ENCODE data around the gene NACA2. TPM values are rescaled to one million over a fixed set of nuclear protein-coding genes. Genes with fewer than 3 reads are reported as not detected.
A peak's percentile ranks its signal among the peaks of the same experiment; 100 is the strongest.

The NACA2 gene
- total and polyA plus RNA-seq, 2 of the 8 experiments (the other 6 are each of a cell fraction or from before 2014, with no cell fraction given): not detected

- Histone ChIP-seq H2AK5ac (ENCODE audit: low read depth, low read length) (no peak overlapping the region), H3K79me1 (ENCODE audit: low read depth, low read length) (no peaks in the 10 kb centered on the region), H3K27ac (ENCODE audit: low read depth, low read length) (no peak overlapping the region), H4K8ac (ENCODE audit: extremely low read depth, insufficient read depth, low read length) (no peak overlapping the region), H3K79me2 (ENCODE audit: control insufficient read depth in 1 of 2, insufficient read depth in 2 of 2, low read length in 2 of 2) (no peaks in the 10 kb centered on the region), H3K4me2 (ENCODE audit: insufficient read depth in 1 of 2, low read depth in 2 of 2, low read length in 2 of 2) (no peak overlapping the region), H3K56ac (replicated peaks; ENCODE audit: insufficient read length, low read depth, low read length) (no peak overlapping the region), H3K36me3 (ENCODE audit: control insufficient read depth in 2 of 4, insufficient read depth in 4 of 4, low read length in 3 of 4) (no peaks in the 10 kb centered on the region; a peak in 2 of 8 replicates), H2BK5ac (ENCODE audit: low read depth, low read length) (no peak overlapping the region), H3K9me3 (ENCODE audit: insufficient read depth in 2 of 2, low read depth in 1 of 2, low read length in 1 of 2) (peaks cover 3 to 10% of the 10 kb centered on the region in 2 experiments; a peak in 2 of 4 replicates), H2BK12ac (ENCODE audit: low read depth, low read length) (no peak overlapping the region), H2BK15ac (ENCODE audit: low read length) (no peak overlapping the region), H3K9ac (replicated peaks in 1 of 4; ENCODE audit: extremely low read depth in 1 of 4, low read depth in 3 of 4, low read length in 3 of 4) (no peak overlapping the region), H3K4me1 (replicated peaks in 1 of 4; ENCODE audit: control insufficient read depth in 3 of 4, insufficient read depth in 4 of 4, low read length in 3 of 4) (peaks cover 0 to 4% (median 0%) of the 10 kb centered on the region in 4 experiments; a peak in 1 of 7 replicates), H3K18ac (ENCODE audit: extremely low read depth, low read length) (no peak overlapping the region), H2AFZ (ENCODE audit: low read length) (no peak overlapping the region), H3K14ac (ENCODE audit: insufficient read length) (no peak overlapping the region), H3K4ac (replicated peaks; ENCODE audit: insufficient read length, low read depth, low read length) (no peak overlapping the region), H3K23ac (ENCODE audit: insufficient read length) (no peak overlapping the region), H3K27me3 (replicated peaks in 1 of 4; ENCODE audit: control insufficient read depth in 3 of 4, extremely low read depth in 1 of 4, insufficient read depth in 3 of 4, low read length in 3 of 4) (no peaks in the 10 kb centered on the region), H3K4me3 (ENCODE audit: extremely low read depth in 1 of 4, insufficient read depth in 2 of 4, low read depth in 3 of 4, low read length in 4 of 4) (no peak overlapping the region), H3K23me2 (ENCODE audit: low read depth, low read length) (no peaks in the 10 kb centered on the region; the same call in 1 of the 2 replicates), H4K91ac (replicated peaks; ENCODE audit: insufficient read length, low read length) (no peak overlapping the region), H2BK120ac (replicated peaks; ENCODE audit: low read depth, low read length) (no peak overlapping the region), H4K20me1 (replicated peaks in 1 of 2; ENCODE audit: control insufficient read depth in 1 of 2, insufficient read depth in 2 of 2, low read length in 2 of 2) (no peaks in the 10 kb centered on the region), H2BK20ac (ENCODE audit: low read length) (no peak overlapping the region), H4K5ac (ENCODE audit: insufficient read length, low read depth, low read length) (no peak overlapping the region)
- ChIA-PET CTCF (ENCODE audit: partially characterized antibody) (no interaction called here), POLR2A (ENCODE audit: partially characterized antibody) (no interaction called here)
- TF ChIP-seq KDM1A (IDR thresholded peaks at IDR 0.05; ENCODE audit: borderline replicate concordance, low read length) (0 out of 2 replicates have a peak, but pooled peaks have one; percentile 31), YY1 (IDR thresholded peaks at IDR 0.05; ENCODE audit: low read depth, low read length) (no peak), ATF2 (IDR thresholded peaks at IDR 0.05; ENCODE audit: low read length) (no peak), TBP (IDR thresholded peaks at IDR 0.05; ENCODE audit: low read depth, low read length) (no peak)
- 100% methylated on average over 1 of the region's 1 CpG; no CpG with 5 or more reads in 1 of the 2 experiments for WGBS, 2 experiments (ENCODE audit: extremely low coverage in 1 of 2, insufficient coverage in 1 of 2, insufficient read length in 1 of 2, insufficient replicate concordance in 2 of 2, low coverage in 1 of 2, low lambda C conversion rate in 2 of 2, missing lambda C conversion rate in 1 of 2)
- DNase-seq (ENCODE audit: low read depth in 1 of 2, low spot score in 2 of 2) (no peak), FAIRE-seq (no peak)
Measured at GRCh38 chr17:61619493-61619892, 28.5 kb upstream of the NACA2 start.
